ENCODE results near the gene ERMN.
"Not testable (repeated sequence)": the region's sequence is repeated elsewhere in the genome, so short reads cannot be mapped to it uniquely, and the experiment has no call there.

Gene ERMN

DNA sequence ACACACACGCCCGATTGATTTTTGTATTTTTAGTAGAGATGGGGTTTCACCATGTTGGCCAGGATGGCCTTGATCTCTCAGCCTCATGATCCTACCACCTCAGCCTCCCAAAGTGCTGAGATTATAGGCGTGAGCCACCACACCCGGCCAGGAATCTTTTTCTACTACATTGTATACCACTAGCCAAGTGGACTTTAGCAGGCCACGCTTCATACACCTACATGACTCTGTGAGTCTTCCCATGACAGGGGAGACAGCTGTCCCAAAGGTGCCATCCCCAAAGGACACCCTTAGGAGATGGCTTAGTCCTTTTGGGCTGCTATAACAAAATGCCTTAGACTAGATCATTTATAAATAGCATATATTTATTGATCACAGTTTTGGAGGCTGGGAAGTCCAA, 32.8 kb downstream of the ERMN start:
- DNase-seq (ENCODE audit: low read depth) = no peak

- DNase-seq (ENCODE audit: low read depth) = no peak
These were observed 34.6 kb downstream of the ERMN start for GRCh38 chr2:157291018-157291417.

DNA sequence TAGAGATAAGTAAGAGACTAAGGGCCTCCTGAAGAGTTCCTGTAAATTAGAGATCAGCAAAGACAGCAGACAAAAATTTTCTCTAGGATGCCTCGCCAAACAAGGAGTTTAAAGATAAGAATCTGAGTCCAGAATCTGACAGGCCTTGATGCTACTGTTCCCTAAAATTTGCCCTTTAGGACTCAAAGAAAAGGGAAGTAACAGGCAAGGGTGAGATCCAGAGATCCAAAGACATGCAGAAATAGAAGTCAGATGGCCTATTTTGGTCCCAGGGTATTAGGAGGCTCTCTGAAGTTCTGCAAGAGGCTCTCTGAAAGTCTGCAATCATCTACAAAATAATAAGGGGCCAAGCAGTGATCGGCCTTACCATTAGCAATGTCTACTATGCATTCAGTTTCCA, 35.1 kb downstream of the ERMN start:
- no peak for DNase-seq (ENCODE audit: low read depth)

DNA sequence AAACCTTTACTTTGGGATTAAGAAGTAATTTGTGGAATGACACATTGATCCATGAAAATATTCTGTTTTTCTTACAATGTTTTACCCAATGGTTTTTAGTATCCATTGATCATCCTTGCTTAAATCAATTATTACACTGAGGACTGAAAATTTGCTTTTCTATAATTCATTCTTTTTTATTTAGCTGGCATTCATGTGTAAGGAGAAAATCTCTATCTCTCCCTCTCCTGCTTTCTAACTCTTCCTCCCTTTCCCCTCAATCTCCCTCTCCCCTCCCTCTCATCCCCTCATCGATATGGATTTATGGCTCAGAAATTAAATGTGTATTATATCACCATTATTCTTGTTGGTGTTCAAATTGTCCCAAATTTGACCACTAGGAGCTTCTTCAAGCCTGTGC, 38.5 kb downstream of the ERMN start:
- no peak for DNase-seq (ENCODE audit: low read depth)

DNA sequence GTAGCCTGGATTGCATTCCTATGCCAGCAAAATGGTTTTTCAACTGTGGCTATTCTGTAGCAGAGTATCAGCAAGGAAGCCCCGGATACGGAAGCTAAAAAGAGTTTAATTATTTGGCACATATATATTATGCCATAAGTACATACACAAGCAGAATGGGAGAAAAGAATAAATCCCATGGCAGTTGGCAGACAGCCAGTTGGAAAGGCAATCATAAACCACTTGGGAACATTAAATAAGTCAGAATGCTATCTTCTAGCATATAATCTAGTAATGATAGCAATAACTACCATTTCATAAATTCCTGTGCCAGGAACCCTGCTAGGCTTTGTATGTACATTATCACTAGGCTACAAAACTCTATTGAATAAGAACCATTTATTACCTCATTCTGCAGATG, 42.2 kb downstream of the ERMN start:
- DNase-seq (ENCODE audit: low read depth) = no peak

DNA sequence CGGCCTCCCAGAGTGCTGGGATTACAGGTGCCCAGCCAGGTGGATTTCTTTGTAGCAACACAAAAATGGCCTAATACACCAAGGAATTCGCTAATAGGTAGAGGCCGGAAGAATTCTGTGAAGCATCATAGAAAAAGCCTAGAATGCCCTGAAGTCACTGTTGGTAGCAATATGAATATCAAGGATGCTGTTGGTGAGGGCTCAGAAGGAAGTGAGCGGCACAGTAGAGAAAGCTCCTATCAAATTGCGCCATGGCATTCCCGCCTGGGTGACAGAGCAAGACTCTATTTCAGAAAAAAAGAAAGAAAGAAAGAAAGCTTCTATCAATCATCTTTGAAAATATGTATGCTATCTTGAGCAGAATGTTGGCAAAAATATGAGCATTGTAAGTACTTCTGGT, 44.3 kb downstream of the ERMN start:
- DNase-seq (ENCODE audit: low read depth) = no peak

DNA sequence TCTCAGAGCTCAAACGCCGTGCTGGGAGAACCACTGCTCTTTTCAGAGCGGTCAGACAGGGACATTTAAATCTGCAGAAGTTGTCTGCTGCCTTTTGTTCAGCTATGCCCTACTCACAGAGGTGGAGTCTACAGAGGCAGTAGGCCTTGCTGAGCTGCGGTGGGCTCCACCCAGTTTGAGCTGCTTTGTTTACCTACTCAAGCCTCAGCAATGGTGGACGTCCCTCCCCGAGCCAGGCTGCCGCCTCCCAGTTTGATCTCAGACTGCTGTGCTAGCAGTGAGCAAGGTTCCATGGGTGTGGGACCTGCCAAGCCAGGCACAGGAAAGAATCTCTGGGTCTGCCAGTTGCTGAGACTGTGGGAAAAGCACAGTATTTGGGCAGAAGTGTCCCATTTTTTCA, 46.3 kb downstream of the ERMN start:
- DNase-seq (ENCODE audit: low read depth) = not testable (repeated sequence)

- DNase-seq (ENCODE audit: low read depth) = no peak
These were observed 53.9 kb downstream of the ERMN start for GRCh38 chr2:157271590-157272203.

GRCh38 chr2:157269922-157270321, 55.7 kb downstream of the ERMN start:
- DNase-seq (ENCODE audit: low read depth) = no peak

- no peak for DNase-seq (ENCODE audit: low read depth)
These were observed 56.6 kb downstream of the ERMN start for GRCh38 chr2:157269060-157269459.
